NCI-H2107 treated with DMSO at 0.1 percent for 48 hours (cell line): ENCODE measurements around the gene MACROH2A2.
"Not testable (repeated sequence)": the region's sequence is repeated elsewhere in the genome, so short reads cannot be mapped to it uniquely, and the experiment has no call there.

Experiments
- DNase-seq: peaks from one replicate; lab custom pipeline; 2025; ENCODE audit not compliant: unreplicated experiment; lab: John Stamatoyannopoulos, UW

The MACROH2A2 gene

GRCh38 chr10:70148516-70148915, 95.9 kb downstream of the MACROH2A2 start:
- no peak for DNase-seq

GRCh38 chr10:70155255-70155838, 102.7 kb downstream of the MACROH2A2 start:
- no peak for DNase-seq

- no peak for DNase-seq
These were observed 105.5 kb downstream of the MACROH2A2 start for GRCh38 chr10:70158113-70158512.

GRCh38 chr10:70159366-70159765, 106.7 kb downstream of the MACROH2A2 start:
- DNase-seq = not testable (repeated sequence)

GRCh38 chr10:70160798-70161197, 108.2 kb downstream of the MACROH2A2 start:
- DNase-seq = no peak
